Renal pelvis (tissue), 4 donors: ENCODE results near the gene TMEM163. TPM values are rescaled to one million over a fixed set of nuclear protein-coding genes. Genes with fewer than 3 reads are reported as not detected.

Experiments
- DNase-seq: peaks from one replicate; pipeline ENCODE4 v3.0.0-alpha.2; 2013
- polyA plus RNA-seq, 3 donors: library from polyadenylated mRNA; unstranded; fragments of 120-200 nt; gene quantifications; one replicate each; pipeline ENCODE4 v1.2.1, GENCODE V29; 2013; ENCODE audit not compliant: insufficient read length in 3 of 3

TMEM163 gene
- polyA plus RNA-seq, 3 donors, result 1.6 to 2.0 (median 1.9) TPM

- no peak for DNase-seq
Observed at GRCh38 chr2:134438371-134438770, 280.4 kb downstream of the TMEM163 start.

GRCh38 chr2:134436706-134437105 lies 282.1 kb downstream of the TMEM163 start:
- DNase-seq, result no peak

- no peak for DNase-seq
Observed at GRCh38 chr2:134435936-134436335, 282.9 kb downstream of the TMEM163 start.

GRCh38 chr2:134435505-134435904 lies 283.3 kb downstream of the TMEM163 start:
- no peak for DNase-seq

GRCh38 chr2:134433979-134434378 lies 284.8 kb downstream of the TMEM163 start:
- peak; percentile 44 for DNase-seq

GRCh38 chr2:134433469-134433868 lies 285.3 kb downstream of the TMEM163 start:
- DNase-seq, result no peak

GRCh38 chr2:134432435-134432883 lies 286.3 kb downstream of the TMEM163 start:
- no peak for DNase-seq

GRCh38 chr2:134431838-134432434 lies 286.9 kb downstream of the TMEM163 start:
- no peak for DNase-seq

- DNase-seq, result no peak
Observed at GRCh38 chr2:134429886-134430285, 288.9 kb downstream of the TMEM163 start.

GRCh38 chr2:134426721-134427120 lies 292.1 kb downstream of the TMEM163 start:
- DNase-seq, result no peak

GRCh38 chr2:134425724-134426496 lies 292.9 kb downstream of the TMEM163 start:
- no peak for DNase-seq

- no peak for DNase-seq
Observed at GRCh38 chr2:134421556-134422328, 297.1 kb downstream of the TMEM163 start.

GRCh38 chr2:134420920-134421319 lies 297.9 kb downstream of the TMEM163 start:
- DNase-seq, result no peak

GRCh38 chr2:134420259-134420658 lies 298.5 kb downstream of the TMEM163 start:
- no peak for DNase-seq

GRCh38 chr2:134417968-134418582 lies 300.7 kb downstream of the TMEM163 start:
- DNase-seq, result no peak

GRCh38 chr2:134416637-134417036 lies 302.2 kb downstream of the TMEM163 start:
- no peak for DNase-seq

- DNase-seq, result no peak
Observed at GRCh38 chr2:134416018-134416417, 302.8 kb downstream of the TMEM163 start.

GRCh38 chr2:134413912-134414311 lies 304.9 kb downstream of the TMEM163 start:
- DNase-seq, result no peak

GRCh38 chr2:134413430-134413829 lies 305.4 kb downstream of the TMEM163 start:
- DNase-seq, result no peak

- no peak for DNase-seq
Observed at GRCh38 chr2:134412639-134412999, 306.2 kb downstream of the TMEM163 start.

GRCh38 chr2:134411828-134412638 lies 306.8 kb downstream of the TMEM163 start:
- DNase-seq, result peak; percentile 75
